ENCODE measurements around the gene COMMD3. TPM values are rescaled to one million over a fixed set of nuclear protein-coding genes. Genes with fewer than 3 reads are reported as not detected.

COMMD3 gene
- total and polyA plus RNA-seq, 9 of the 15 experiments (the other 6 are each of a cell fraction or from before 2014, with no cell fraction given): 50.7 to 217 (median 80.1) TPM

DNA sequence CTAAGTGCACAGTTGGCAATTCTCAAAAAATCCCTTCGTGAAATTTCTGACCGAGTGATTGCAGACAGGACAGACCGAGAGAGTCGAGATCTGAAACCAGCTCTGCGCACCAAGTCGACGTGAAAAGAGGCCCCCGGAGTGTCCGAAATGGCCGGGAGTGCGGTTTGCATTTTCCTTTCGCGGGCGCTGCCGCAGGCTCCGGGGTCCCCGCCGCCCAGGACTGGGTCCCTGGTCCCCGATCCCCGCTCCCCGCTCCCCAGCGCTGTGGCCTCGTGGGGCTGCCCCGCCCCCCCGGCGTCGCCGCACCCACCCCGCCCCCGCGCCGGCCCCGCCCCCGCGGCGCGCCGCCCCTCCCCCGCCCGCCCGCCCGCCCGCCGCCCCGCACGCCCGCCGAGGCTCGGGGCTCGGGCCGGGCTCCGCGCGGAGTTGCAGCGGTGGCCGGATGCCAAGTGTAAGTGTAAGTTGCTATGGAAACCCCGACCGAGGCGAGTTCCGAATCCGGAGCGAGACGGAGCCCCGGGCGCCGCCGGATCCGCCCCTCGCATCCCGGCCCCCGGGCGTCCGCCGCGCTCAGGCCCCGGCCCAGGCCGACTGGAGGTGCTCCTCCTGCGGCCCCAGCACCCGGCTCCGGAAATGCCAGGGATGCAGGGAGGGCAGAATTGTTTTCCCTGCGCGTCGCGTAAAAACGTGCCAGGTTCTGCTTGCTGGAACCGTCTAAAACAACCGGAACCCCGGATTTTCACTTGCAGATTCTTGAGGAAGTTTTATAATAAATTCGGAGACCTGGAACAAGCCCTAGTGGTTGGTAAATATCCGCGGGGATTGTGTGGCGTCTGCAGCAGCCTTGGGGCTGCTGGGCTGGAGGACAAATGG is 9.3 kb downstream of the COMMD3 start (continued):
- TF ChIP-seq, protein P1, sequence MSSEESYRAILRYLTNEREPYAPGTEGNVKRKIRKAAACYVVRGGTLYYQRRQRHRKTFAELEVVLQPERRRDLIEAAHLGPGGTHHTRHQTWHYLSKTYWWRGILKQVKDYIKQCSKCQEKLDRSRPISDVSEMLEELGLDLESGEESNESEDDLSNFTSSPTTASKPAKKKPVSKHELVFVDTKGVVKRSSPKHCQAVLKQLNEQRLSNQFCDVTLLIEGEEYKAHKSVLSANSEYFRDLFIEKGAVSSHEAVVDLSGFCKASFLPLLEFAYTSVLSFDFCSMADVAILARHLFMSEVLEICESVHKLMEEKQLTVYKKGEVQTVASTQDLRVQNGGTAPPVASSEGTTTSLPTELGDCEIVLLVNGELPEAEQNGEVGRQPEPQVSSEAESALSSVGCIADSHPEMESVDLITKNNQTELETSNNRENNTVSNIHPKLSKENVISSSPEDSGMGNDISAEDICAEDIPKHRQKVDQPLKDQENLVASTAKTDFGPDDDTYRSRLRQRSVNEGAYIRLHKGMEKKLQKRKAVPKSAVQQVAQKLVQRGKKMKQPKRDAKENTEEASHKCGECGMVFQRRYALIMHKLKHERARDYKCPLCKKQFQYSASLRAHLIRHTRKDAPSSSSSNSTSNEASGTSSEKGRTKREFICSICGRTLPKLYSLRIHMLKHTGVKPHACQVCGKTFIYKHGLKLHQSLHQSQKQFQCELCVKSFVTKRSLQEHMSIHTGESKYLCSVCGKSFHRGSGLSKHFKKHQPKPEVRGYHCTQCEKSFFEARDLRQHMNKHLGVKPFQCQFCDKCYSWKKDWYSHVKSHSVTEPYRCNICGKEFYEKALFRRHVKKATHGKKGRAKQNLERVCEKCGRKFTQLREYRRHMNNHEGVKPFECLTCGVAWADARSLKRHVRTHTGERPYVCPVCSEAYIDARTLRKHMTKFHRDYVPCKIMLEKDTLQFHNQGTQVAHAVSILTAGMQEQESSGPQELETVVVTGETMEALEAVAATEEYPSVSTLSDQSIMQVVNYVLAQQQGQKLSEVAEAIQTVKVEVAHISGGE (CRISPR knock-in tag; IDR thresholded peaks at IDR 0.05): peak in 1 of 3 experiments; percentile 76; a peak in 3 of 6 replicates
- TF ChIP-seq RBFOX2 (IDR thresholded peaks at IDR 0.05; ENCODE audit: low read depth, low read length): peak; percentile 63
- TF ChIP-seq, protein P2, sequence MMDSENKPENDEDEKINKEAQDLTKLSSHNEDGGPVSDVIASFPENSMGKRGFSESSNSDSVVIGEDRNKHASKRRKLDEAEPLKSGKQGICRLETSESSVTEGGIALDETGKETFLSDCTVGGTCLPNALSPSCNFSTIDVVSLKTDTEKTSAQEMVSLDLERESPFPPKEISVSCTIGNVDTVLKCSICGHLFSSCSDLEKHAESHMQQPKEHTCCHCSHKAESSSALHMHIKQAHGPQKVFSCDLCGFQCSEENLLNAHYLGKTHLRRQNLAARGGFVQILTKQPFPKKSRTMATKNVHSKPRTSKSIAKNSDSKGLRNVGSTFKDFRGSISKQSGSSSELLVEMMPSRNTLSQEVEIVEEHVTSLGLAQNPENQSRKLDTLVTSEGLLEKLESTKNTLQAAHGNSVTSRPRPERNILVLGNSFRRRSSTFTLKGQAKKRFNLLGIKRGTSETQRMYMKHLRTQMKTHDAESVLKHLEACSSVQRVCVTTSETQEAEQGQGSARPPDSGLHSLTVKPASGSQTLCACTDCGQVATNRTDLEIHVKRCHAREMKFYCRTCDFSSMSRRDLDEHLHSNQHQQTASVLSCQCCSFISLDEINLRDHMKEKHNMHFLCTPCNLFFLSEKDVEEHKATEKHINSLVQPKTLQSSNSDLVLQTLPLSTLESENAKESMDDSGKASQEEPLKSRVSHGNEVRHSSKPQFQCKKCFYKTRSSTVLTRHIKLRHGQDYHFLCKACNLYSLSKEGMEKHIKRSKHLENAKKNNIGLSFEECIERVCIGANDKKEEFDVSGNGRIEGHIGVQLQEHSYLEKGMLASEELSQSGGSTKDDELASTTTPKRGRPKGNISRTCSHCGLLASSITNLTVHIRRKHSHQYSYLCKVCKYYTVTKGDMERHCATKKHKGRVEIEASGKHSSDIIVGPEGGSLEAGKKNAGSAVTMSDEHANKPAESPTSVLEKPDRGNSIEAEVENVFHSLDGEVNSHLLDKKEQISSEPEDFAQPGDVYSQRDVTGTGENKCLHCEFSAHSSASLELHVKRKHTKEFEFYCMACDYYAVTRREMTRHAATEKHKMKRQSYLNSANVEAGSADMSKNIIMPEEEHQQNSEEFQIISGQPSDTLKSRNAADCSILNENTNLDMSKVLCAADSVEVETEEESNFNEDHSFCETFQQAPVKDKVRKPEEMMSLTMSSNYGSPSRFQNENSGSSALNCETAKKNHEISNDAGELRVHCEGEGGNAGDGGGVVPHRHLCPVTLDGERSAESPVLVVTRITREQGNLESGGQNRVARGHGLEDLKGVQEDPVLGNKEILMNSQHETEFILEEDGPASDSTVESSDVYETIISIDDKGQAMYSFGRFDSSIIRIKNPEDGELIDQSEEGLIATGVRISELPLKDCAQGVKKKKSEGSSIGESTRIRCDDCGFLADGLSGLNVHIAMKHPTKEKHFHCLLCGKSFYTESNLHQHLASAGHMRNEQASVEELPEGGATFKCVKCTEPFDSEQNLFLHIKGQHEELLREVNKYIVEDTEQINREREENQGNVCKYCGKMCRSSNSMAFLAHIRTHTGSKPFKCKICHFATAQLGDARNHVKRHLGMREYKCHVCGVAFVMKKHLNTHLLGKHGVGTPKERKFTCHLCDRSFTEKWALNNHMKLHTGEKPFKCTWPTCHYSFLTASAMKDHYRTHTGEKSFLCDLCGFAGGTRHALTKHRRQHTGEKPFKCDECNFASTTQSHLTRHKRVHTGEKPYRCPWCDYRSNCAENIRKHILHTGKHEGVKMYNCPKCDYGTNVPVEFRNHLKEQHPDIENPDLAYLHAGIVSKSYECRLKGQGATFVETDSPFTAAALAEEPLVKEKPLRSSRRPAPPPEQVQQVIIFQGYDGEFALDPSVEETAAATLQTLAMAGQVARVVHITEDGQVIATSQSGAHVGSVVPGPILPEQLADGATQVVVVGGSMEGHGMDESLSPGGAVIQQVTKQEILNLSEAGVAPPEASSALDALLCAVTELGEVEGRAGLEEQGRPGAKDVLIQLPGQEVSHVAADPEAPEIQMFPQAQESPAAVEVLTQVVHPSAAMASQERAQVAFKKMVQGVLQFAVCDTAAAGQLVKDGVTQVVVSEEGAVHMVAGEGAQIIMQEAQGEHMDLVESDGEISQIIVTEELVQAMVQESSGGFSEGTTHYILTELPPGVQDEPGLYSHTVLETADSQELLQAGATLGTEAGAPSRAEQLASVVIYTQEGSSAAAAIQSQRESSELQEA (IDR thresholded peaks at IDR 0.05; ENCODE audit: low read depth): no peak
- no peak for TF ChIP-seq POLR3A (IDR thresholded peaks at IDR 0.05; ENCODE audit: borderline replicate concordance, extremely low read depth, insufficient read depth, insufficient read length)
- peak; percentile 73 for TF ChIP-seq CXXC5 (CRISPR knock-in tag; IDR thresholded peaks at IDR 0.05)
- no peak for TF ChIP-seq MED1 (CRISPR knock-in tag; IDR thresholded peaks at IDR 0.05; ENCODE audit: borderline replicate concordance)
- no peak for TF ChIP-seq NELFE (IDR thresholded peaks at IDR 0.05; ENCODE audit: insufficient read depth, insufficient read length)
- TF ChIP-seq, protein P3, sequence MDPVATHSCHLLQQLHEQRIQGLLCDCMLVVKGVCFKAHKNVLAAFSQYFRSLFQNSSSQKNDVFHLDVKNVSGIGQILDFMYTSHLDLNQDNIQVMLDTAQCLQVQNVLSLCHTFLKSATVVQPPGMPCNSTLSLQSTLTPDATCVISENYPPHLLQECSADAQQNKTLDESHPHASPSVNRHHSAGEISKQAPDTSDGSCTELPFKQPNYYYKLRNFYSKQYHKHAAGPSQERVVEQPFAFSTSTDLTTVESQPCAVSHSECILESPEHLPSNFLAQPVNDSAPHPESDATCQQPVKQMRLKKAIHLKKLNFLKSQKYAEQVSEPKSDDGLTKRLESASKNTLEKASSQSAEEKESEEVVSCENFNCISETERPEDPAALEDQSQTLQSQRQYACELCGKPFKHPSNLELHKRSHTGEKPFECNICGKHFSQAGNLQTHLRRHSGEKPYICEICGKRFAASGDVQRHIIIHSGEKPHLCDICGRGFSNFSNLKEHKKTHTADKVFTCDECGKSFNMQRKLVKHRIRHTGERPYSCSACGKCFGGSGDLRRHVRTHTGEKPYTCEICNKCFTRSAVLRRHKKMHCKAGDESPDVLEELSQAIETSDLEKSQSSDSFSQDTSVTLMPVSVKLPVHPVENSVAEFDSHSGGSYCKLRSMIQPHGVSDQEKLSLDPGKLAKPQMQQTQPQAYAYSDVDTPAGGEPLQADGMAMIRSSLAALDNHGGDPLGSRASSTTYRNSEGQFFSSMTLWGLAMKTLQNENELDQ (CRISPR knock-in tag; IDR thresholded peaks at IDR 0.05; ENCODE audit: borderline replicate concordance): no peak
- peak; percentile 73 for TF ChIP-seq RFX1 (IDR thresholded peaks at IDR 0.05)
- peak; percentile 80 for TF ChIP-seq RBBP5 (IDR thresholded peaks at IDR 0.05; ENCODE audit: borderline replicate concordance, insufficient read depth, low read length, poor library complexity, severe bottlenecking)
- no peak for TF ChIP-seq ZNF354B (CRISPR knock-in tag; IDR thresholded peaks at IDR 0.05)

All from K562 (cell line).